ENCODE data around the gene HOXA4.

DNA sequence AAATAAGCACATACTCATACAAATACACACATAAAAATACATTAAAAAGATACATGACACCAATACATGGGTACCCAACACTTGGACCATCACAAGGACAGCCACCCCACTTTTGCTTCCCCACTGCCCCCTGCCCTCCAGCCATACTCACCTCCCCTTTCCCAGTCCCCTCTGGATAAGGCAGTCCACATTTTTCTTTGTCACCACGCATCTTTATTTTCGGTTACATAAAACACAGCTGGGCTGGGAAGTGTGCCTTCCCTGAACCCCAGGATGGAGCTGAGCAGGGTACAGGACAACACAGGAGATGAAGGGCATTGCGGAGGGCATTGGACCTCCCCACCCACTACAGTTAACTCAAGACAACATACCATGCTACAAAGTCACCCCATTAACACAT is 23.0 kb upstream of the HOXA4 start:
- TF ChIP-seq POLR2A (IDR thresholded peaks at IDR 0.05), result no peak
- TF ChIP-seq, protein P1, sequence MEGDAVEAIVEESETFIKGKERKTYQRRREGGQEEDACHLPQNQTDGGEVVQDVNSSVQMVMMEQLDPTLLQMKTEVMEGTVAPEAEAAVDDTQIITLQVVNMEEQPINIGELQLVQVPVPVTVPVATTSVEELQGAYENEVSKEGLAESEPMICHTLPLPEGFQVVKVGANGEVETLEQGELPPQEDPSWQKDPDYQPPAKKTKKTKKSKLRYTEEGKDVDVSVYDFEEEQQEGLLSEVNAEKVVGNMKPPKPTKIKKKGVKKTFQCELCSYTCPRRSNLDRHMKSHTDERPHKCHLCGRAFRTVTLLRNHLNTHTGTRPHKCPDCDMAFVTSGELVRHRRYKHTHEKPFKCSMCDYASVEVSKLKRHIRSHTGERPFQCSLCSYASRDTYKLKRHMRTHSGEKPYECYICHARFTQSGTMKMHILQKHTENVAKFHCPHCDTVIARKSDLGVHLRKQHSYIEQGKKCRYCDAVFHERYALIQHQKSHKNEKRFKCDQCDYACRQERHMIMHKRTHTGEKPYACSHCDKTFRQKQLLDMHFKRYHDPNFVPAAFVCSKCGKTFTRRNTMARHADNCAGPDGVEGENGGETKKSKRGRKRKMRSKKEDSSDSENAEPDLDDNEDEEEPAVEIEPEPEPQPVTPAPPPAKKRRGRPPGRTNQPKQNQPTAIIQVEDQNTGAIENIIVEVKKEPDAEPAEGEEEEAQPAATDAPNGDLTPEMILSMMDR (IDR thresholded peaks at IDR 0.05), result no peak
